GM19351 (cell line): ENCODE measurements around the gene ZNF649.

ENCODE experiments used
- ATAC-seq: cut with Tn5 transposase; IDR thresholded peaks from one replicate; pipeline ENCODE4 v1.9.1; 2021; ENCODE audit warnings: mild to moderate bottlenecking, moderate library complexity; ENCODE audit not compliant: unreplicated experiment

ZNF649 gene

DNA sequence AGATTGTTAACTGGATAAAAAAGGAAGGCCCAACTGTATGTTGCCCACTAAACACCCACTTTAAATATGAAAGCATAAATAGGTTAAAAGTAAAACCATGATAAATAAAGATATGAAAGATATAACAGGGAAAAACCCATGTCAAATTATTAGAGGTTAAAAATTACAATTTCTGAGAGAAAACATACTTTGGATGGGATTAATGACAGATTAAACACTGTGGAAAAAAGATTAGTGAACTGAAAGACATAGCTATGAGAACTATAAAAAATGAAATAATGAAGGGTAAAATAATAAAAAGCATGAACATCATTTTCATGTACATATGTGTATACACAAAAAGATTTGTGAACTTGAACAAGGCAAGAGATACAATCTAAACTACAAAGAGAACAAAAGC, 14.9 kb downstream of the ZNF649 start:
- ATAC-seq = no peak

GRCh38 chr19:51887522-51888498, 17.0 kb downstream of the ZNF649 start, which contains the start of gene ZNF577:
ZNF577 (minus strand) TSS chr19:51887951; CDS start chr19:51880382, 7,569 bp downstream.
- no peak for ATAC-seq

DNA sequence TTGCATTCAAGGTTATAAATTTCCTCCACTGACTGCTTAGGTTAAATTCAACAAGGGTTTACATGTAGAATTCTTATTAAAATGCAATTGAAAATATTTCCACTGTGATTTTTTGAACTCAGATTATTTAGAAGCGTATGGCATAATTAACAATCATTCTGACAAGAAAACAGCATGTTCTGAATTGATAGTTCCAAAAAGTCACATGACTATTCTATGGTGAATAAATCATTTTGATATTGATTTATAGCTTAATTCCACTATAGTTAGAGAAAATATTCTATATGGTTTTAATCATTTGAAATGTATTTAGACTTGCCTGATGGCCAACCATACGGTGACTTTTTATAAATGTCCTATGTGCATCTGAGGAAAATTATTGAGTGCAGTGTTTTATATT, 20.1 kb downstream of the ZNF649 start:
- no peak for ATAC-seq

GRCh38 chr19:51882518-51882917, 22.3 kb downstream of the ZNF649 start:
- no peak for ATAC-seq

- ATAC-seq = no peak
Measured at GRCh38 chr19:51873097-51873496, 31.7 kb downstream of the ZNF649 start.

DNA sequence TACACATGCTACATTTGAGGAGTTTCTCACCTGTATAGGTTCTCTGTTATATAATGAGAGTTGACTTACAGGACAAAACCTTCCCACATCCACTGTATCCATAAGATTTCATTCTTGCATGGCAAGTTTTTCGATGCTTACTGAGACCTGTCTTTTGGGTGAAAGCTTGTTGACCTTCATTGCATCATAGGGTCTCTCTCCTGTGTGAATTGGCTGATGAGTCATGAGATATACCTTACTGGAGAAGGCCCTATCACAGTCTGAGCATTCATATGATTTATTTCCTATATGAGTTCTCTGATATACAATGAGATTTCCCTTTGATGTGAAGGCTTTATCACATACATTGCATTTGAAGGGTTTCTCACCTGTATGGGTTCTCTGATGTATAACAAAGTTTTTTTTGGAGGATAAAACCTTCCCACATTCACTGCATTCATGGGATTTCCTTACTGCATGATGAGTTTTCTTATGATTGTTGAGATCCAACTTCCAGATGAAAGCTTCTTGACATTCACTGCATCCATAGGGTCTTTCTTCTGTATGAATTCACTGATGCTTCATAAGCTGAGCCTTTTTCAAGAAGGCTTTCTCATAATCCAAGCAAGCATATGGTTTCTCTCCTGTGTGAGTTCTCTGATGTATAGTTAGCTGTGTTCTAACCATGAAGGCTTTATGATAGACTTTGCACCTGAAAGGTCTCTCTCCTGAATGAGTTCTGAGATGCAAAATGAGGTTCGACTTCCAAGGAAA, 42.8 kb downstream of the ZNF649 start:
- ATAC-seq = no peak
